HCT116 (cell line): ENCODE data around the gene KNCN. TPM values are rescaled to one million over a fixed set of nuclear protein-coding genes. Genes with fewer than 3 reads are reported as not detected.

Experiments used
- ATAC-seq: fragments of 200-7000 bp; cut with Tn5 transposase; 2 replicates; pipeline ENCODE4 v1.9.1; 2020; ENCODE audit warnings: mild to moderate bottlenecking, moderate library complexity
- BruUV-seq: library from RNA; stranded (reverse); fragments of 400-500 nt; replicated peaks from 2 replicates; lab custom pipeline; 2021; lab: Mats Ljungman, UMichigan
- CTCF ChIA-PET: fragments of 300-600 bp; sonication (Branson Sonifier 250); formaldehyde crosslinking; loops from one replicate; lab custom pipeline; 2021; ENCODE audit warnings: antibody characterized with exemption; lab: Charles Lee
- POLR2A ChIA-PET: fragments of 300-600, 350-600 bp; sonication (Branson Sonifier 250); formaldehyde crosslinking; loops from one replicate; lab custom pipeline; 2021; ENCODE audit warnings: antibody characterized with exemption; lab: Charles Lee
- RAD21 ChIA-PET, 2 experiments: fragments of 300-600 bp; sonication (Branson Sonifier 250); formaldehyde crosslinking; loops; one replicate each; lab custom pipeline; 2023; ENCODE audit warnings: low total read pairs in 2 of 2; ENCODE audit not compliant: uncharacterized antibody in 2 of 2, unreplicated experiment in 2 of 2, low non-redundant PET in 1 of 2; lab: Charles Lee
- DNase-seq: peaks from one replicate; pipeline ENCODE4 v3.0.0-alpha.2; 2010; ENCODE audit warnings: low read depth, low spot score
- H2AFZ ChIP-seq: fragments of 200-600 bp; shearing (Covaris generic), sonication (generic); 2 replicates; pipeline ENCODE4 v1.6.1; 2017; ENCODE audit warnings: low read depth, mixed run types, mixed read lengths, antibody characterized with exemption, low read length; ENCODE audit not compliant: poor library complexity, severe bottlenecking
- H3K27ac ChIP-seq: 2 replicates; pipeline ENCODE4 v1.5.1; 2012; ENCODE audit warnings: low read depth, low read length
- H3K27me3 ChIP-seq: fragments of 200-600 bp; sonication (generic); 2 replicates; pipeline ENCODE4 v1.6.1; 2016; ENCODE audit warnings: mixed run types, low read length, mixed read lengths; ENCODE audit not compliant: insufficient read depth
- H3K36me3 ChIP-seq, 2 experiments: fragments of 200-500 bp in 1 of 2; fragments of 200-600 bp in 1 of 2; sonication (Bioruptor generic) in 1 of 2; sonication (generic) in 1 of 2; 2 replicates each; pipeline versions ENCODE4 v1.5.1 to v1.6.1; 2014 to 2016; ENCODE audit warnings: low read length in 2 of 2, inconsistent platforms in 1 of 2, mixed read lengths in 1 of 2, mixed run types in 1 of 2; ENCODE audit not compliant: insufficient read depth in 2 of 2, control insufficient read depth in 1 of 2
- H3K4me1 ChIP-seq, 2 experiments: fragments of 200-600 bp in 1 of 2; sonication (generic) in 1 of 2; 2 replicates each; pipeline versions ENCODE4 v1.5.1 to v1.6.1; 2012 to 2017; ENCODE audit warnings: low read length in 2 of 2, inconsistent platforms in 1 of 2, mild to moderate bottlenecking in 1 of 2, mixed read lengths in 1 of 2, mixed run types in 1 of 2, moderate library complexity in 1 of 2; ENCODE audit not compliant: insufficient read depth in 2 of 2, control insufficient read depth in 1 of 2
- H3K4me2 ChIP-seq: fragments of 200-600 bp; sonication (generic); 2 replicates; pipeline ENCODE4 v1.6.1; 2017; ENCODE audit warnings: mixed run types, low read length, mixed read lengths
- H3K4me3 ChIP-seq, 2 experiments: fragments of 200-600 bp in 1 of 2; sonication (generic) in 1 of 2; replicated peaks in 1 of 2; 2 replicates each; pipeline ENCODE4 v1.5.1; 2011 to 2016; ENCODE audit warnings: low read length in 2 of 2, control low read depth in 1 of 2, low read depth in 1 of 2, mild to moderate bottlenecking in 1 of 2, mixed read lengths in 1 of 2, mixed run types in 1 of 2
- H3K79me2 ChIP-seq: fragments of 200-600 bp; sonication (generic); 2 replicates; pipeline ENCODE4 v1.6.1; 2017; ENCODE audit warnings: mild to moderate bottlenecking, mixed run types, low read length, moderate library complexity, mixed read lengths; ENCODE audit not compliant: insufficient read depth
- H3K9ac ChIP-seq: fragments of 200-600 bp; sonication (generic); 2 replicates; pipeline ENCODE4 v1.6.1; 2016; ENCODE audit warnings: low read length, mixed read lengths
- H3K9me2 ChIP-seq: fragments of 200-600 bp; sonication (generic), shearing (Covaris generic); 2 replicates; pipeline ENCODE4 v1.6.1; 2017; ENCODE audit warnings: mixed run types, mild to moderate bottlenecking, moderate library complexity; ENCODE audit not compliant: insufficient read depth
- H3K9me3 ChIP-seq, 2 experiments: fragments of 200-500 bp in 1 of 2; fragments of 200-600 bp in 1 of 2; sonication (Bioruptor generic) in 1 of 2; sonication (generic) in 1 of 2; 2 replicates each; pipeline ENCODE4 v1.6.1; 2014 to 2017; ENCODE audit warnings: low read length in 2 of 2, mixed read lengths in 2 of 2, inconsistent platforms in 1 of 2, low read depth in 1 of 2, mild to moderate bottlenecking in 1 of 2, mixed run types in 1 of 2, moderate library complexity in 1 of 2; ENCODE audit not compliant: control insufficient read depth in 1 of 2, insufficient read depth in 1 of 2
- H4K20me1 ChIP-seq: fragments of 200-600 bp; sonication (generic), shearing (Covaris generic); 2 replicates; pipeline ENCODE4 v1.6.1; 2017; ENCODE audit warnings: mixed run types, mild to moderate bottlenecking, moderate library complexity; ENCODE audit not compliant: insufficient read depth
- CBX3 ChIP-seq: IDR thresholded peaks from 2 replicates; pipeline ENCODE4 v1.6.1; 2012; ENCODE audit warnings: low read depth
- CEBPB ChIP-seq: IDR thresholded peaks from 2 replicates; pipeline ENCODE4 v1.6.1; 2012; ENCODE audit warnings: low read depth
- EGR1 ChIP-seq: IDR thresholded peaks from 2 replicates; pipeline ENCODE4 v1.6.1; 2012; ENCODE audit warnings: low read depth
- ELF1 ChIP-seq: IDR thresholded peaks from 2 replicates; pipeline ENCODE4 v1.6.1; 2012; ENCODE audit warnings: low read depth, borderline replicate concordance
- EZH2 ChIP-seq: fragments of 200-600 bp; sonication (generic); IDR thresholded peaks from 2 replicates; pipeline ENCODE4 v1.6.1; 2017; ENCODE audit warnings: antibody characterized with exemption, mixed run types
- EZH2phosphoT487 ChIP-seq: fragments of 200-600 bp; IDR thresholded peaks from 2 replicates; pipeline ENCODE4 v1.6.1; 2018; ENCODE audit warnings: antibody characterized with exemption, borderline replicate concordance
- FOSL1 ChIP-seq: IDR thresholded peaks from 2 replicates; pipeline ENCODE4 v1.6.1; 2012; ENCODE audit warnings: low read depth
- REST ChIP-seq: IDR thresholded peaks from 2 replicates; pipeline ENCODE4 v1.6.1; 2012; ENCODE audit warnings: low read depth
- SIN3A ChIP-seq: IDR thresholded peaks from 2 replicates; pipeline ENCODE4 v1.6.1; 2012; ENCODE audit warnings: low read depth
- TCF7L2 ChIP-seq: IDR thresholded peaks from 2 replicates; pipeline ENCODE4 v1.7.0; 2011; ENCODE audit warnings: borderline replicate concordance, inconsistent platforms; ENCODE audit not compliant: insufficient read depth, insufficient read length; ENCODE audit errors: extremely low read depth
- YY1 ChIP-seq: IDR thresholded peaks from 2 replicates; pipeline ENCODE4 v1.6.1; 2011; ENCODE audit warnings: low read length, low read depth, moderate library complexity, mild to moderate bottlenecking; ENCODE audit not compliant: insufficient replicate concordance; ENCODE audit errors: extremely low read depth
- ZBTB33 ChIP-seq: IDR thresholded peaks from 2 replicates; pipeline ENCODE4 v1.6.1; 2011; ENCODE audit warnings: mild to moderate bottlenecking, low read length, moderate library complexity; ENCODE audit not compliant: insufficient replicate concordance; ENCODE audit errors: extremely low read depth
- ZNF274 ChIP-seq: fragments of 200-500 bp; sonication (Bioruptor generic); IDR thresholded peaks from 2 replicates; pipeline ENCODE4 v1.6.1; 2014; ENCODE audit warnings: mild to moderate bottlenecking, low read depth, low read length, inconsistent platforms
- intact Hi-C: fragments of 100-400 bp; cut with micrococcal nuclease; formaldehyde crosslinking; loops from 2 replicates; pipeline ENCODE4 v1.10.0; 2022
- total RNA-seq: library from RNA; stranded (reverse); gene quantifications from one replicate; pipeline ENCODE4 v1.2.1, GENCODE V29; 2021; ENCODE audit not compliant: unreplicated experiment
- TF ChIP-seq, protein P1 (sequence below): IDR thresholded peaks from 2 replicates; pipeline ENCODE4 v1.6.1; 2012

The KNCN gene
- total RNA-seq, 1 experiment from 2014 or later: not detected

GRCh38 chr1:46575778-46576177, 24.3 kb upstream of the KNCN start:
- no TSS peak for BruUV-seq
- Histone ChIP-seq H3K9me2 (no peaks in the 10 kb centered on the region), H3K9me3 (no peaks in the 10 kb centered on the region), H3K27me3 (no peaks in the 10 kb centered on the region), H3K4me2 (no peak overlapping the region), H3K36me3 (peaks cover 10 to 11% of the 10 kb centered on the region in 2 experiments; a peak in 1 of 4 replicates), H4K20me1 (no peaks in the 10 kb centered on the region), H3K9ac (no peak overlapping the region), H3K4me3 (no peak overlapping the region), H3K27ac (no peak overlapping the region), H3K79me2 (no peaks in the 10 kb centered on the region), H2AFZ (no peak overlapping the region), H3K4me1 (no peaks in the 10 kb centered on the region)
- no peak for TF ChIP-seq CBX3
- TF ChIP-seq EZH2phosphoT487: no peak
- TF ChIP-seq, protein P1, sequence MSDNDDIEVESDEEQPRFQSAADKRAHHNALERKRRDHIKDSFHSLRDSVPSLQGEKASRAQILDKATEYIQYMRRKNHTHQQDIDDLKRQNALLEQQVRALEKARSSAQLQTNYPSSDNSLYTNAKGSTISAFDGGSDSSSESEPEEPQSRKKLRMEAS: no peak
- no peak for TF ChIP-seq REST
- TF ChIP-seq EZH2: no peak
- no peak for DNase-seq
- no peak for ATAC-seq
- ChIA-PET CTCF (no interaction called here), POLR2A (interaction anchor here (0.6 kb wide), 1 partner anchor 1265 kb away, joined by 3 read pairs; no protein-coding TSS in a partner anchor), RAD21 (no interaction called here)
- intact Hi-C loops: no loop called here

GRCh38 chr1:46575300-46575699, 23.9 kb upstream of the KNCN start:
- Histone ChIP-seq H3K4me2 (no peak overlapping the region), H3K79me2 (no peaks in the 10 kb centered on the region), H4K20me1 (no peaks in the 10 kb centered on the region), H3K4me1 (no peaks in the 10 kb centered on the region), H3K9ac (no peak overlapping the region), H2AFZ (no peak overlapping the region), H3K9me2 (no peaks in the 10 kb centered on the region), H3K36me3 (peaks cover 10 to 11% of the 10 kb centered on the region in 2 experiments; a peak in 1 of 4 replicates), H3K9me3 (no peaks in the 10 kb centered on the region), H3K27ac (no peak overlapping the region), H3K27me3 (no peaks in the 10 kb centered on the region), H3K4me3 (no peak overlapping the region)
- CTCF ChIA-PET: no interaction called here
- POLR2A ChIA-PET: interaction anchor here (0.6 kb wide), 1 partner anchor 1265 kb away, joined by 3 read pairs; no protein-coding TSS in a partner anchor
- RAD21 ChIA-PET: no interaction called here
- intact Hi-C loops: no loop called here
- BruUV-seq: no TSS peak
- DNase-seq: no peak
- no peak for ATAC-seq
- TF ChIP-seq EGR1 (no peak), CEBPB (no peak), ZNF274 (no peak), FOSL1 (no peak), SIN3A (no peak), ZBTB33 (no peak), CBX3 (no peak), YY1 (no peak), TCF7L2 (no peak), ELF1 (no peak)
- TF ChIP-seq, protein P1: no peak
